Femur (tissue), 1 donor: ENCODE results near the gene PIK3CA.
"Not testable (repeated sequence)": the region's sequence is repeated elsewhere in the genome, so short reads cannot be mapped to it uniquely, and the experiment has no call there.

Experiments used
- DNase-seq: peaks from one replicate; pipeline ENCODE4 v3.0.0-alpha.2; 2017

PIK3CA gene

DNA sequence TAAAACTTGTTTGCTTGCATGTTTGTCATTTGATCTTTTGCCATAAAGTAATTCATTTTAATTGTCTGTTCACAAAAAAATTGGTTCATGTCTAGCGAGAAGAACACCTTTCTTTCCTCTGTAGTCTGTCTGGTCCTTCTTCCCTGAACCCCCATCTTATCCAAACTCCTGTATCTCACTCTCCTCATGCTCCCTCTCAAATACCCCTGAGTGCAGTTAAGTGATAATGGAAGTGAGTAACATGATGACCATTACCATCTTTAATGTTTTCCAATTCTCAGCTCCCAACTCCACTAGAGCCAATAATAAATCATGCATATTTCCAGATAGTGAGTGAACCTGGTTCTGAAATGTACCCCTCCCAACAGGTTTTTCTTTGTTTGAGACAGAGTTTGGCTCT, 116.9 kb downstream of the PIK3CA start:
- no peak for DNase-seq

DNA sequence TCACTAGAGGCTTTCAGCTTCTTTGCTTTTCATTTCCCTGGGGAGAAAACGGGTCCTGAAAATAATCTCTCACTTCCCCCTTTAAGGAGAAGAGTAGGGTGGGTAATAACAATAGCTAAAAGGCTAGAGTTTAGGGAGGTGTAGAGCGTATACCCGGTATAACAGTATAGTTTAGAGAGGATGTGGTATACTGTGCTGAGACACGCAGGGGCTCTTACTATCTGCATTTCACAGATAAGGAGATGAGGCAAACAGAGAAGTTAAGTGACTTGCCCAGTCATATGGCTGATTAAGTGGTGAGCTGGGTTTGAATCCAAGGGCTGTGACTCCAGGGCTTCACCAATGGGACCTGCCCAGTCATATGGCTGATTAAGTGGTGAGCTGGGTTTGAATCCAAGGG, 117.7 kb downstream of the PIK3CA start:
- DNase-seq = no peak

DNA sequence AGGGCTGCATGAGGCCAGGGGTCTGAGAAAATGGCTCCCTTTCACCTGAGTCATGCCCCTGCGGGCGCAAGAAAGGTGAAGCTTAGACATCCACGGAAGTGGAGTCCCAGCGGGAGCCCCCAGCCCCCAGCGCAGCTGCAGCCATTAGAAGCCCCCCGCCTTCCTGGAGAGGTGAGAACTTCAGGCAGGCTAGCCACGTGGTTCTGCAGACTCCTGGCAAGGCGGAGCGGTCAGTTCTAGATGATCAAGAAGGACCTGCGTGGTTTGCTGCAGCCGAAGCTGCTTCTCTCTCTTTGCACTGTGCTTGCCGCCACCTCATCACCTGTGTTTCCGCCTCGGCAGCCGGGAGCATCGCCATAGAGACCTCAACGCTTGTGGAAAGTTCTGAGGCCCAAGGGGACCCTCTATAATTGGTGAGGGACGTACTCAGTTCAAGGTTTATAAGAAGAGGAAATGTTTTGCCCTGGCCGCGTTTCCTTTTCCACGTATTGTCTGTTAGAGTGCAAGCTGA, 118.6 kb downstream of the PIK3CA start:
- DNase-seq = no peak

DNA sequence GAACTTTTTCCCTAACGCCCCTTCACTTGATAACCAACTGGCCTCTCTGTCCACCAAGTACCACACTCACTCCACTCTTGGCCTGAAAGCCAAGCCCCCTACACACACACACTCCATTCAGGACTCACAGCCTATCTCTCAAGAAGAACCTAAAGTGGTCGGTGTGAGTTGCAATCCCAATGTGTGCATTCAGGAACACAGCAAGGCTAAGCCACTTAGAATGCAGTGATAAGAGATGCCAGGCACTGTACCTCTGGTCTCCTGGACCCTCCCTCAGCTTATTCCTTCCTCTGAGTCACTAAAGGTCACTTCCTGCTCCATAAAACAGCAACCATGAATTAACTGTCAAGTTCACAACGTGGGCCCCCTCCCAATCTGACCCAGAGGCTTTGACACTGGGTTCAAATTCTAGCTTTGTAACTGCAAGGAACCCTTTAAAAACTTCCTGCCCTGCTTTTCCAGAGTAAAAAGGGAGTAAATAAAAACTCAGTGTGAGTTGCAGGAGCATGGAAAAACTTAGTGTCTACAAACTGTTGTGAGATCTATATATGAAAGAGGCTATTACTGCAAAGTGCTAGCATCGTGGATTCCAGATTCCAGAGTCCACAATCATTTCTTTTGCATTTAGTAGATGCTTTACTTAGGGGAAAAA, 120.4 kb downstream of the PIK3CA start:
- DNase-seq = no peak

DNA sequence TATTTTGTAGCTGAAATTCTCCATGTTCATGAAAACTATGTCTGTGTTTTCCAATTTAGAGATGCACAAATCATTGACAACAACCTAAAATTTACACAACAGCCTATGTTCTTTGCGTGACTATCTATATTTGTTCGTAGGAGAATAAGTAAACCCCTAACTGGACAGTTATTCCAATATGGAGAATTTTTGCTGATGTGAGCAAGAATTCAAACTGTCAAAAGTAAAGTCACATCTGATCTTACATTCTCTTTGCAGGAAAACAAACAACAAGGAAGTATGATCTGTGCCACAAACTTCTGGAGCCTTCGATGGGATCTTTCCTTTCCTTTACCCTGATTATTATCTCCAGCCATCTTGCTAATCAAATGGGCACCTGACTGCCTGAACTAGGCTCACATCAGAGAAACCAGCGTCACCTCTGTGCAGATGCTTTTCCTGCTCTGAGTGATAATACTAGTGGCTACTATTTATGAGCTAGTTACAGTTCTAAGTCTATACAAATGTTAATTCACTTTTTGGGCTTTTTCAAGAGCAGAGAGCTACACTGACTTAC, 121.1 kb downstream of the PIK3CA start:
- no peak for DNase-seq

DNA sequence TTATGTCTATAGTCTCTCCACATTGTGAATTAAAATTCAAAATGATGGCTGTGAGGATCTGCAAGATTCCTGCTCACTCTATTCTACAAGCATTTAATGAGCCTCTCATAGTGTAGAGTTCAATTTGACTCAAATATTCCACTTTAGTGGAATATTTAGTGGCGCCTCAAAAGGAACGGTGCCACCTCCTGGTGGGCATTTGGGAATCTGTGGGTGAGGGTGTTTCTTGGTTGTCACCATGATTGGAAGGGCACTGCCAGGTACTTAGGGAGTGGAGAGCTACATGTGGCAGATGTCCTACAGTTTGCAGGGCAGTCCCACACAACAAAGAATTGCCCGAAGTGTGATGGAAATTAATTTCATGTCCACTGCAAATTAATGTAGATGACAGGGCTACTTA, 124.2 kb downstream of the PIK3CA start:
- no peak for DNase-seq

DNA sequence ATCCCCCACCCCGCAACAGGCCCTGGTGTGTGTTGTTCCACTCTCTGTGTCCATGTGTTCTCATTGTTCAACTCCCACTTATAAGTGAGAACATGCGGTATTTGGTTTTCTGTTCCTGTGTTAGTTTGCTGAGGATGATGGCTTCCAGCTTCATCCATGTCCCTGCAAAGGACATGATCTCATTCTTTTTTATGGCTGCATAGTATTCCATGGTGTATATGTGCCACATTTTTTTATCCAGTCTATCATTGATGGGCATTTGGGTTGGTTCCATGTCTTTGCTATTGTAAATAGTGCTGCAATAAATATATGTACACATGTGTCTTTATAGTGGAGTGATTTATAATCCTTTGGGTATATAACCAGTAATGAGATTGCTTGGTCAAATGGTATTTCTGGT, 126.3 kb downstream of the PIK3CA start:
- DNase-seq = not testable (repeated sequence)

DNA sequence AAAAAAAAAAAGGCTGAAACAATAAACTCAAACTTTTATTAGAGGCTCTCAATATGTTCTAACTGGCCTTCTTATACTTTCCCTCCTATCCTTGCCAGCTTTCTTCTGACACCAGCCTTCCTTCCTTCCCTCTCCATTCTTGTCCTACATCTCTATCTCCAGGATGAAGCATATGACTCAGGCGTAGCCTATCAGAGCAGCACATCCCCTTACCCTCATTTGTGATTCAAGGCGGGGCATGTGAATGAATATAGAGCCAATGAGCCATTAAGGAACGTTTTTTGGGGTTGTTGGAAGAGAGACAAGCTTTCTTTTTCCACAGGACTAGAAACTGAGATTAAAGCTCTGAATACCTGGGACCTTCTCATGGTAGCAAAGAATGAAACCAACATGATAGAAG, 127.8 kb downstream of the PIK3CA start:
- no peak for DNase-seq

DNA sequence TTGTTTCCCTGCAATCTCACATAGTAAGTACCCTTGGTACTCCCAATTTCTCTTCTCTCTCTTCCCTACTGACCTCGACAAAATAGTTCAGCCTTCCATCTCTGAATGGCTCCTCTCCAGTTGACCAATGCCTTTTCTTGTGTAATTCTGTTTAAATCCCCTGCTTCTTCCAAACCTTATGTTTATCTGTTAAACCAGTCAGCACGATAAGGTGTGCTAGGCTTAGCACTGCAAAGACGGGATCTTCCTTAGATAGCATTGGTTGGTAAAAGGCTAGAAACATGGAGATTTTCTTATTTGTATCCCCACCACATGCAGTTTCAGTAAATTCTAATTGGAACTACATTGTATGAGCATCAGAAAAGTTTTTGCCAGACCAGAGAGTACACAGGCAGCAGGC, 128.6 kb downstream of the PIK3CA start:
- no peak for DNase-seq

DNA sequence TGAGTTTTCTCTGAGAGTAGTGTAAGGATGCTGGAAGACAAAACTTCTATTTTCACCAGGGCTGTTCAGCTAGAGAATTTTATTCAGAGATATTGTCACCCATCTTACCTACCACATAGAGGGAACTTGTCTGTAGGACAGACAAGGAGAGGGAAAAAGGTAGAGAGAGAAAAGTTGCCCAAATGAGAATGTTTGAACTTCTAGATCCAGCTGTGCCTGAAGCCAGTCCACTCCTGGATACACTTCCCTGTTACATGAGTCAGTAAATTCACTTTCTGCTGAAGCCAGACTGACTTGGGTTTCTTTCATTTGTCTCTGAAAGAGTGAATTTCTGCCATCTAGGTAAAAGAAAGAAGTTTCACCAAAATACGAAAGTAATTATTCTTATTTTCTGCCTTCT, 130.0 kb downstream of the PIK3CA start:
- no peak for DNase-seq

DNA sequence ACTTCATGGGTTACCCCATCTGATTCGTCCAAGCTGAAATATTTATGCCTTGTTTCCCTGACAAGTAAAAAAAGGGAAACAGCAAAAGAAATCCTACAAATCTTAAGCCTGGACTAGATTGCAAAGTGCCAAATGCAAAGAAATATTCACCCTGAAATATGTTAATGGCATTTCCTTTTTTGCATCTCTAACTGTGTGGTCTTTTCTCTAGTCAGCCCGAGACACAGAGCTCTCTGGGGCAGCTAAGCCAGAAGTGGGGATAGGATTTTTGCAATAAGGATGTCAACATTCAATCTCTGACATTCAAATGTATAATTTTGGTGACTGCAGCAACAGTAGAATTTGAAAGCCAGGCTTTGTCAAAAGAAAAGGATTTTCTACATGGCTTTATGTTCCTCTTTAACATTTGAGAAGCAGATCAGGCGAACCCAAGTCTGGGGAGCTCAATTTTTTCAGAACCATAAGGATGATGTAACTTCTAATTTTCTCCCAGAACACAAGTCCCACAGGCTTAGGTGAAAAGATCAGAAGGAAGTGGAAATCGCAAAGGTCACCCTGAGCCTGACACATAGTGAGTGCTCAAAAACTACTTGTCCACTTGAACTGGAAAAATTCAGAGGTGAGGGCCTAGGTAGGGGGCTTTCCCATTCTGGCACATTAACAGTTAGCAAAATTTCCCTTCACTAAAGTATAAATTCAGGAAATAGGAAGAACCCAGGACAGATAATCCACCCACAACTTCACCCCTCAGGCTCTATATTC, 131.0 kb downstream of the PIK3CA start:
- DNase-seq = no peak

DNA sequence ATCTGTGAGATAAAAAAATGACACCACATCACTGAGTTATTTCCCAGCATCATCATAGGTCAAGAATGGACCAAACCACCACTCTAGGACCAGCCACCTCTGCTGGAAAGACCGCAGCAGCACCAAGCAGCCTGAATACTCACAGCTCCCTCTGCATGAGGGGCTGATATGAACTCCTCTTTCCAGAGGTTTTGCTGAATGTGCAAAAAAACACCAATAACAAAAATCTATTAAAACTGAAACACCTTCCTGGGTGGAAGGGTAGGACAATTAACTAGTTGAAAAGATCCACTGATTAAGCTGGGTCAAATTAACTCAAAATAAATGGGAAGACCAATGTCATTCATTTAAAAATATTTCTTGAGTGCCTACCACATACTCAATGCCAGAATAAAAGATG, 131.7 kb downstream of the PIK3CA start:
- no peak for DNase-seq

DNA sequence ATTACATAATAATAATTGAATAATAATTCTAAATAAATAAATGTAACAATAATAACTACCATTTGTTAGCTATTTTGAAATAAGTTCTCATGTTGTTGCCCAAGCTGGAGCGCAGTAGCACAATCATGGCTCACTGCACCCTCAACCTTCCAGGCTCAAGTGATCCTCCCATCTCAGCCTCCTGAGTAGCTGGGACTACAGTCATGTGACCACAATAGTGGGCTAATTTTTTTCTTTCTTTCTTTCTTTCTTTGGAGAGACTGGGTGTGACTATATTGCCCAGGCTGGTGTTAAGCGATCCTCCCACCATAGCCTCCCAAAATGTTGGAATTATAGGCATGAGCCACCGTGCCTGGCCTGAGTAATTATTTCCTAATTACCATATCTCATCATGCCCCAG, 133.7 kb downstream of the PIK3CA start:
- DNase-seq = no peak

DNA sequence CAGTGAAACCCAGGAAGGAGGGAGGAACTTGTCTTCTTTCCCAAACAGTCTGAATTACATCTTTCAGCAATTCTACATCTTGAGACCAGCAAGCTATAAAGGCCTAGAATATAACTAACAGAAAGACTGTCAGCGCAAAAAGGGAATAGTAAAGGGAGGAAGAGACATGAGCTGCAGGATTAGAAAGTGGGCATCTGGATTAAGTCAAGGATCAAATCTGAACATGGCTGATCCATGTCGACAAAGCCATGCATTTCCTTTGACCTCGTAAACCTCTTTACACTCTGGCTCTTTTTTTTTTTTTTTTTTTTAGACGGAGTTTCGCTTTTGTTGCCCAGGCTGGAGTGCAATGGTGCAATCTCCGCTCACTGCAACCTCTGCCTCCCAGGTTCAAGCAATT, 138.2 kb downstream of the PIK3CA start:
- no peak for DNase-seq

DNA sequence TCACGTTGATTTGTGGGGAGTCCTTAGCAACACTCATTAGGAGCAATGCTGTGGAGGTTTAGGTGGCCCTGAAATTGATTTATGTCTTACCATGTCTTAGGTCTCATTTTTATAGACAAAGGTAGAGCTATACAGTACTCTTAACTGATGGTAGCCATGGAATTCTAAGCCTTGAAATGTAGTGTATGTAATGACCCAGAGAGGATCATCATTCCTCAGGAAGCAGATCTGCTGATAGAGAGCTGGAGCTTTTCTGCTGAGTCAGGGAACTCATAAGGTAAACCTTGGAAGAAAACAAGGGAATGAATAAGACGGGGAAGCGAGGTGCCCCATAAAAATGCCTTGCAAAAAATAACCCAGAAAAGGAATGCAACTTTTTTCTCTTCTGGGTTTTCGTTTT, 140.7 kb downstream of the PIK3CA start:
- DNase-seq = no peak

DNA sequence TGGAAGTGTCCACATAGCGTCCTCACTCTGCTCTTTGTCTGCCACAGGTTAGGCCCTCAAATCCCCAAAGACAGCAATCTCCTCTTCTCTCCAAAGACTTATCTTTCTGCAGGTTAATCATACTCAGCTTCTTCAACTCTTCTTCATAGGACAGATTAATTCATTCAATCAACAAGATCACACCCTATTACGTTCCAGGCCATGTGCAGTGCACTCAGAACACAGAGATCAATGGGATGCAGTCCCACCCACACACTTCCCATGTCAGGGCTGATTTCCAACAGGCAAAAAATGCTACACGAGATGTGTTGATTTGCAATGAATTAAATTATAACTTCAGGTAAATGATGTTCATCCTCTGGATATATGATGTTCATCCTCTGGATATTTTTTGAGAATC, 141.1 kb downstream of the PIK3CA start:
- no peak for DNase-seq
